HG03439 (cell line): ENCODE results near the gene ABCC8.
A peak's percentile ranks its signal among the peaks of the same experiment; 100 is the strongest.

Experiments
- ATAC-seq: cut with Tn5 transposase; IDR thresholded peaks from one replicate; pipeline ENCODE4 v1.9.1; 2021; ENCODE audit warnings: mild to moderate bottlenecking, moderate library complexity; ENCODE audit not compliant: unreplicated experiment

ABCC8 gene

DNA sequence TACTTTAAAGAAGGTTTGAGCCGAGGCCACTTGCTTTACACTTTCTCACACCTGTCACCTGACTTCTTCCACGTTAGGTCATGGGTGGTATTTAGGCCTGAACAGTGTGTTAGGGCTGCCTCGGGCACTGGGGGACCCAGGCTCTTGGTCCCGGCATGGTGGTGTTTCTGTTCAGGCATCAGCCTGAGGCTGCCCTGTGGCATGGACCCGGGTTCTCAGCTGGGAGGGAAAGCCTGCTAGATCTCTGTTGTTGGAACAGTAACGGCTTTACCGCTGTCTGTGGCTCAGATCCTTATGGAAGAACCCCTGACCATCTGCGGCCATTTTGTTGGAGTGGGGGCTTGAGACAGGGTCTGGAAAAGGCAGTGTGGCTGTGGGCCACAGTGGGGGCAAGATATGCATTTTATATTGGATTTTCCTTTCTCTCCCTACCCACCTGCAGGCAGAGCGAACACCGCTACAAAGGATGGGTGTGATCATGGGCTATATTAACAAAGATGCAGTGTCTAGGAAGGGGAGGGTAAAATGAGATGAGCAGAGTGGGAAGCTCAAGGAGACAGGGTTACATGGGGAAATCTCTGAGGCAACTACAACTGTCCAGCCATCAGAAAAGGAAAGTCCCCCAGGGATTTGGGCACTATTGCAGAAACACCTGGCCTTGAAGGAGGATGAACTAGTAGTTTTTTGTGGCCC, 86.5 kb downstream of the ABCC8 start:
- no peak for ATAC-seq

DNA sequence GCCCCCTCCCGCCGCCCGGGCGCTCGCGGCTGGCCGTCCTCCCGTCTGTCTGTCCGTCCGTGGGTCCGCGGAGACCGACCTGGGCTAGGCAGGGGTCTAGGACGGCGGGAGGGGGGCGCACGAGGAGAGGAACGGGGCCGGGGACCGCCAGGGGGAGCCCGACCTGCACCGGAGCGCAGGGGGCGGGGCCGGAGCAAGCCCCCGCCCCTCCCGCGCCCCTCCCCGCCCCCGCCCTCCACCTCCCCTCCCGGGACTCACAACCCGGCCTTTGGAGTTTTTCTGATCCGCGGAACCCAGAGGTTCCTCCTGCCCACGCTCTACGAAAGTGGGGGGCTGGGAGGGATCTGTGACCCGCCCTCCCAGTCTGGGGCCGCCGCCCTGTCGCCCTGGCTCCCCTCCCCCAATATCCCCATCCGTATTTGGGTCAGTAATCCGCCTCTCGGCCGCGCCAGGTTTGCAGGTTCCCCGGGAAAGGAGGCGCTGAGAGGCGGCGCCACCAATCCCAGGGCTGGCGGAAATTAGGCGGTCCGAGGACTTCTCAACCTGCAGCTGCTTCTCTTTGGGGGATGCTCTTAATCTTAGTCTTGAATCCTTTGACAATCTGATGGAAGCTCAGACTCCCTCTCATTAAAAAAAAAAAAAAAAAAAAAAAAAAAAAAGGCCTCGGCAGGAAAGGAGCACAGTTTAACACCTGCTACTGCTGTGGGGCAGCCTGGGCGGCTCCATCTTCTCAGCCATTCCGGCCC, 87.3 kb downstream of the ABCC8 start:
- ATAC-seq, result peak; percentile 57

DNA sequence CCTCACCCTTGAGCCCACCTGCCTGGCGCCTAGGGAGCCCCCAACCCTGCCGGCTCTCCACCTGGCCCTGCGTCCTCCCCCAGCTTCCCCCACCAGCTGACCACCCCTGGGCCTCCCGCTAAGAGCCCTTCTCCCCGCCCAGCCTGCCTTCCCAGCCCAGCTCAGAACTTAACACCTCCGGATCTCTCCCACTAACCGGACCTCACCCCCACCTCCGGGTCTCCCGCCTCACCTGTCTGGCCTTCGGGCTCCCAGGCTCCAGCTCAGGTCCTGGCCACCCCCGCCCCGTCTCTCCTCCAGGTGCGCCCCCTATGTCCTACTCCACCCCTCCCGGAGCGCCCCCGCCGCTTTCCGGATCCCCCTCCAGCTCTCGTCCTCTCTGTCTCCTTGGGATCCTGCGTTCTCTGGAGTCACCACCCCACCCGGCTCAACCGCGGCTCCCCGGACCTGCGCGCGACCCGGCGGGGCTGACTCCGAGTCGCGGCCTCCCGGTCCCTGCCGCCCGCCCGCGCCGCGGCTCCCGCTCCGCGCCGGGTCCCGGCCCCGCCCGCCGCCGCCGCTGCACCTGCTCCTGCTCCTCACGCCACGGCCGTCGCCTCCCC, 87.9 kb downstream of the ABCC8 start, which contains the start of gene KCNJ11:
KCNJ11 (minus strand) TSS at position 51 of the 602 bp plus-strand sequence. CDS start 568 bp downstream, outside the sequence.
- peak; percentile 44 for ATAC-seq

DNA sequence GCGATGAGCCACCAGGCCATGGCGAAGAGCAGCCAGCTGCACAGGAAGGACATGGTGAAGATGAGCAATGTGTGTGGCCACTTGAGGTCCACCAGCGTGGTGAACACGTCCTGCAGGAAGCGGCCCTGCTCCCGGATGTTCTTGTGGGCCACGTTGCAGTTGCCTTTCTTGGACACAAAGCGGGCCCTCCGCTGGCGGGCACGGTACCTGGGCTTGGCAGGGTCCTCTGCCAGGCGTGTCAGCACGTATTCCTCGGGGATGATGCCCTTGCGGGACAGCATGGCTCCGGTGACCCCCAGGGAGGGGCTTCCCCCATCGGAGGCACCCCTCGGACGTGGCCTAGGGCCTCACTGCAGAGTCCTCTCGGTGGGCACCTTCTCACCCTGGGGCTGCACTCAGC, 88.8 kb downstream of the ABCC8 start:
- no peak for ATAC-seq

DNA sequence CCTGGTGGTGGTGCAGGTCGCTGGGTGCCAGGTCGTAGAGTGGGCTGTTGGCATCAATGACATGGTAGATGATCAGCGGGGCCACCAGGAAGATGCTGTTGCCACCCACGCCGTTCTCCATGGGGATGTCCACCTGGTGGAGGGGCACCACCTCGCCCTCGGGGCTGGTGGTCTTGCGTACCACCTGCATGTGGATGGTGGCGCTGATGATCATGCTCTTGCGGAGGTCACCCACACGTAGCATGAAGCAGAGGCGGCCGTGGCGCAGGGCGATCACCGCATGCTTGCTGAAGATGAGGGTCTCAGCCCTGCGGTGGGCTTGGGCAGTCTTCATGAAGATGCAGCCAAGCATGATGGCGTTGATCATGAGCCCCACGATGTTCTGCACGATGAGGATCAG, 89.4 kb downstream of the ABCC8 start:
- no peak for ATAC-seq

DNA sequence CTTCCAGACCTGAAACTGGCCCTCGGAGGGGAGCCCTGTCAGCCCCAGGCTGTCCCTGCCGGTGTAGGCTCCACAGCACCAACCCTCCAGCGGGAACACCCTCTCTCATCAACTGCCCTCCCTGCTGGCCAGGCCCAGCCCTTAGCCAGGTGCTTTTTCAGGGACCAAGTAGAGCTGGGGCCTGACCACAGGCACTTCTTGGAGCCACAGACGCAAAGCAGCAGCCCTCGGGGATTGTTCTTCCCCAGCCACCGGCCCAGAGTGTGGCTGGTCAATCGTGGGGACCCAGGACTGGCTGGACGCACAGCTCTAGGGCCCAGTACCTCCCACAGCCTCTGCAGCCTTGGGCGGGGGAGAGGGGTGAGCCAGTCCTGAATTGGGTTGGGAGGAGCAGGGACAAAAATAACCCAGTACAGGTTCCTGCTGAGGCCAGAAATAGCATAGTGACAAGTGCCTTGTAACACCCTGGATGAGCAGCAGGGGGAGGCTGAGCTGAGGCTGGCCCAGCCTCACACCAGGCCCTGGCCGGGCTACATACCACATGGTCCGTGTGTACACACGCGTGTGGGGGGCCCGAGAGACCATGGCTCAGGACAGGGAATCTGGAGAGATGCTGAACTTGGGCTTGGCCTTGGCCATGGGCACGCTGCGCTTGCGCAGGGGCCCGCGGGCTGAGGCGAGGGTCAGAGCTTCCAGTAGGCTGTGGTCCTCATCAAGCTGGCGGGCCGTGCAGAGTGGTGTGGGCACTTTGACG, 90.1 kb downstream of the ABCC8 start:
- ATAC-seq, result peak; percentile 44

DNA sequence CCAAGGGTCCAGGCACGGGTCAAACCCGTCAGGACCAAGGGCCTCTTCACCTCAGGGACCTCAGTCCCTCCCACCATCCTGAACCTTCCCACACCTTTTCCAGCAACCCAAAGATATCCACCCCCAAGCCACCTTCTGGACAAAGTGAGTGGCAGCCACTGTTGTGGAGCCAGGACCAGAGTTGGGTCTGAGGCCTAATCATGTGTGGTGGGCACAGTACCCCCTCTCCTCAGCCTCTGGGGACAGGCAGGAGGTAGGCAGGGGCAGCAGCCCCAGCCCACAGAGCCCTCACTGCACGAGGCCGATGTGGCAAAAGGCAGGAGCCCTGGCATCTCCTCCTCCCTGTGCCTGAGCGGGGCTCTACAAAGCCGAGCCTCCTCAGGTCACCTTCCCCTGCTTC, 90.7 kb downstream of the ABCC8 start:
- ATAC-seq, result no peak

DNA sequence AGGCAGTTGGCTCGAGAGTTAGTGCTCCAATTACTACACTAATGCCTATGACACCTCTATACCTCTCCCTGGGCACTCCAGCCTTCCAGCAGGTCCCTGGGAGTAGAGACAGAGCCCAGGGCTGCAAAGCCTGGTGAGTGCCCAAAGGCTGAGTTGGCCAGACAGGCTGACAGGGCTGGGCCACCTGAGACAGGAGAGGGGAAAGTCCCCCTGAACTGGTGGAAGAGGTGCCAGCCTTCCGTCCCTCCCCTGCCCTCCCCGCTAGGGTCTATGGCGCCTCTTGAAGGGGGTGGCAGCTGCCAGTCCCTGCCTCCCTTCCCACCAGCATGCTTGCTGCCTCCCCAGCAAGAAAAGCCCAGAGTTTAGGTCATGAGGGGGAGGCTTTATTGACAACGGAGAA, 91.2 kb downstream of the ABCC8 start:
- no peak for ATAC-seq

DNA sequence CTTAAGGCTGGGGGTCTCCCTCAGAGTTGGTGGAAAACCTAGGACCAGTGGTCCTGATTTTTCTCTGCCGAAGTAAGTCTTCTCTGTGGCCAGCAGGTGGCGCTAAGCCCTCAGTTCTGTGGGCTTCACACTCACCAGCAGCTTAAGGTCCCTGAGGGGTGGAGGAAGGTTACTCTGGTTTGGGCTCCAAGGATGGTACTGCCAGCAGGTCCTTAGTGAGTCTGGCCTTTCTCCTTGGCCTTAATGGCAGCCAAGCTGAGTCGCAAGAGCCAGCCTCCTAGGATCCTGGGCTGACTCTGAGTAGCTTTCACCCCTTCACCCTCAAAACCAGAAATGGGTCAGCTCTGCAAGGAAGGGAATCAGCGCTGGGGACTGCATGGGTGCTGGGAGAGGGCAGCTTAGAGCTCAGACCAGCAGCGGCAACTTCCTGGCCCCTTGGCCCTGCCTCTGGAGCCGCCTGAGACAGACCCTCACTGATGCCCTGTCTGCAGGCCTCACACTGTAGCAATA, 92.6 kb downstream of the ABCC8 start:
- peak; percentile 50 for ATAC-seq

DNA sequence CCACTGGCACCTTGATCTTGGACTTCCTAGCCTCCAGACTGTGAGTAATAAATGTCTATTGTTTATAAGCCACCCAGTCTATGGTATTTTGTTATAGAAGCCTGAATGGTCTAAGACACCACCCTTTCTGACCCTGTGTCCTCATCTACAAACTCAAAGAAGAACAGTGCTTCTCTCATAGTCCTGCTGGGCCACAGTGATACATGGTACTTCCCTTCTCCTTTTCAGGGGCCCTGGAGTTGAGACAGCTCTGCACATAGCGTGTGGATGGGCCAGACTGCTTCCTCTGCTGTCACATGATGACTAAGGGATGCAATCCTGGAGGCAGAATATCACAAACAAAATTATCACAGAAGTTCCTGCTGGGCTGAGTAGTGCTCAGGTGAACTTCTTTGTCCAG, 93.2 kb downstream of the ABCC8 start:
- ATAC-seq, result no peak

DNA sequence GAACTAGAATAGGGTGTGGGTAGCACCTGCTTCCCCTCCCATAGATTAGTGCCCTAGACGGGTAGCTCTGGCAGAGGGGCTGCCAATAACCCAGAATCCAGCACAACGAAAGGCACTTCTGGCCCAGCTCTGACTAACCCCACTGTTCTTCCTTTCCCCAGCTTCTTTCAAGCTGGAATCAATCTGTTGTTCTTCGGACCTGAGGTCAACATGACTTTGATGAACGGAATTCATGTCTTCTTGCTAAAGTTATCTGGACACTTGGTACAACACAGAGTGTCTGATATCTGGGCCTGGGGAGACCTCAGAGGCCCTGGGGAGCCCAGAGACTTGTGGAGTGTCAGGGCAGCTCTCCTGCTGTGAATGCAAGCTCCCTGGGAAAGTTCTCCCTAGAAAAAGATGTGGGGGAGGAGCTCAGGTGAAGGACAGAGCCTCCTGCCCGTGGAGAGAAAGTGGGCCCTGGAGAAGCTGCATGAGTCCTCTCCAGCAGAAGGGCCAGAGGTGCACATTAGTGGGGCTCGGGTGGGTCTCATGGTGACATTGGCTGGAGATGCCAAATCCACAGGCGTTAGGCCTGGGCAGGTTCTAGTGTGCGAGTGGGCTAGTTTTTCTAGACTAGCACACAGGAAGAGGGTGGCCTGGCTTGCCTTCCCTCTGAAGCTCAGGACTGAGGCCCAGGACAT, 94.5 kb downstream of the ABCC8 start:
- no peak for ATAC-seq

DNA sequence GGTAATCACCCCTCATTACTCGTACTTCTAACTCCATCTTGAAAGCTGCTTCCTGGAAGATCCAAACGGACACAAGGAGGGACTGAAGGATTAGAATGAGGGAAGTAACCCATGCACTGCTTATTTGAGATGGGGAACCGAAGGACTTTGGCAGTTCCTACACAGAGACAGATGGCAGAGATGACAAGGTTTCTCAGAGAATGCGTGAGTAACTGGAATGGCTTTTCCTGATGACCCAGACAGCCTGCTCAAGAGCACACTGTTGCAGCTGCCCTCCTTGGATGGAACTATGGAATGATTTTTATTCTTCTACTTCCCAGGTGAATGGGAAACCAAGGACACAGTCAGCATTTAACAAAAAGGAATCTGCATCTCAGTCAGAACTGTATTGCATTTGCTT, 95.5 kb downstream of the ABCC8 start:
- ATAC-seq, result no peak

DNA sequence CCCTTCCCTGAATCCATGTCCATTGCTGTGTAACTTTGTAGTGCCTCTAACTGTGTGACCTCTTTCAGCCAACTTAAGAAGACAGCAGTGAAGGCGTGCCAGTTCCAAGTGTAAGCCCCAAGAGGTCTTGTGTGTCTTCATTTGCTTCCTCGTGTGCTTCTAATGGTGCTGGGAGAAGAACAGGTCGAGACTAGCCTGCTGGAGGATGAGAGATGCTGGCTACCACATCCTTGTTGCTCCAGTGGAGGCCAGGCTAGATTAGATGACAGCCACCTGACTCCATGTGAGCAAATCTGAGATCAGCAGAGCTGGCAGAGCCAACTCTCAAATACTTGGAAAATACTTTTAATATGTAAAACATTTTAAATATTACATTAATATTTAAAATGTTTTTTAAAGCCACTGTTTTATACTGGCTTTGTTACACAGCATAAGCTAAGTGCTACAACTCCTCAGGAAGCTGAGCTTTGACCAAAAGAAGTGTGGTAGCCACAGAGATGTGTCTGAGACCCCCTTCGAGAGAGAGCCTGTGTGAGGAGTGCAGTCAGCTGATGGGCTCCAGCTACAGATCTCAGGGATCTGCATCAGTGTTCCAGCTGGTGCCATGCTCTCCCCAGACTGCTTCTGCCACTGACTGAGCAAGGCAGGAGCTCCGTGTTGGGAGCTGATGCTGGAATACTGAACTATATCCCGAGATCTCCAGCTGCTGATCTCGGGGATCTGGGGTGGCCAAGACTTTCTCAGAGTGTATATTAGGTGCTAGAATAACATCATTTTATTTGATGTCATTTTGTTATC, 97.1 kb downstream of the ABCC8 start:
- ATAC-seq, result no peak

DNA sequence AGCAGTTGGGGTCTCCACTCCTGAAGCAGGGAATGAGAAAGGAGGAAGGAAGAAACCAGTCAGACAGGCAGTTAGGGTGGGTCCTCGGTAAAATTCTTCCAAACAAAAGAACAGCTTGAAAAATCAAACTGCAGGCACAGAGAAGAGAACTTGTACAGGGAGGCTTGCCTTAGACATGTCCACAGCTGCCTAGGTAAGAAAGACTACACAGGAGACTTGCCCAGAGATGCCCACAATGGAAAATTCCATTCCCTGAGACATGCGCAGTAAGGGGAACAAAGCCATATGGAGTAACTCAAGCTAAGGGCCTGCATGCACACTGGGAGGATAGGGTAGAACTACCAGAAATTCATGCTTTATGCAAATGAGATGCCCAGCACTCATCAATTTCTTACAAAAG, 98.0 kb downstream of the ABCC8 start:
- ATAC-seq, result no peak

DNA sequence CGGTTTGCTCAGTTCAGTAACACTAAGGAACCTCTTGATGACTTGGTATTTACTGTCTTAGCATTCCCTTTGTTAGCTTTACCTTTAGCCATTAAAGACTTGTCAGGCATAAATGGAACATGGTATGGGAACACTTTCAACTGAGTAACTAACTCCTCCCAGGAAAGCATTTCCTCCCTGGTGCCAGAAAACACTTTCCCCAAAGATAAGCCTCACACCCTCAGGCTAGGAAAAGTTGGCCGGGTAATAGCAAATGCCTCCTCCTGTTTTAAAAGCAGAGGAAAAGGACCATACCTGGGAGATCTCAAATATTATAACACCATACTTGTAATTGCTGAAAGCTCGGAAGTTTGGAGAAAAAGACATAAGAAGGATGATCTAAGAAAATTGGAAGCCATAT, 100.2 kb downstream of the ABCC8 start:
- no peak for ATAC-seq

DNA sequence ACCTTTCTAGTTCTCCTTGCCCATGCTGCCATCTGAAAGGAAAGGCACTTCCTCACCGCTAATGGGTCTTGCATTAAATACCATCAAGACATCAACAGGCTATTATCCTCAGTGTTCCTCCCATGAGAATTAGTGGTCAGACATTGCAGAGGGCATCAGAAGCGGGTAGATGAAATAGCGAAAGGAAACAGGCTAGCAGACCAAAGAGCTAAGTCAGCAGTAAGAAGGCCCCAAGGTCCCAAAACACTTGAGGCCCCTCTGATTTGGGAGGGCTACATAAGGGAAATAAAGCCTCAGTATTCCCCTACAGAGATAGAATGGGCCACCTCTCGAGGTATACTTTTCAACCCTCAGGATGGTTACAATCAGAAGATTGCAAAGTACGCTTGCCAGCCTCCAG, 101.1 kb downstream of the ABCC8 start:
- ATAC-seq, result no peak

DNA sequence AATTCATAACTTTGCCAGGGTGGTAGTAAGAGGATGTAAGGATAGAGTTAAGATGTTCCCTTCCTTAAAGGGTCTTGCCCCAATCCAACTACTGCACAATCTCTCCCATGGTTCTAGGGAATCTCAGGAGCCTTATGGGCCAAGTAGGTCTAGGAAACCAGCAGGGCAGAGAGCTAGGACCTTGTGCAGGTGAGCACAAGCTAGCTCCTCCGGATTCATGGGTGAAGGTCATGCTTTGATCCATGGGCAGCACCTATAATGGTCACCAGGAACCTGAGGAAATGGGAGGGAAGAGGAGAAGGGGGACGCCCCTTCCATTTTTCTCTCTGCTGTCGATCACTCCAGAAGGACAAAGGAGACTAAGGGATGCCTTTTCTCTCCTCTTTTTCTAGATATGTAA, 105.0 kb downstream of the ABCC8 start:
- no peak for ATAC-seq

DNA sequence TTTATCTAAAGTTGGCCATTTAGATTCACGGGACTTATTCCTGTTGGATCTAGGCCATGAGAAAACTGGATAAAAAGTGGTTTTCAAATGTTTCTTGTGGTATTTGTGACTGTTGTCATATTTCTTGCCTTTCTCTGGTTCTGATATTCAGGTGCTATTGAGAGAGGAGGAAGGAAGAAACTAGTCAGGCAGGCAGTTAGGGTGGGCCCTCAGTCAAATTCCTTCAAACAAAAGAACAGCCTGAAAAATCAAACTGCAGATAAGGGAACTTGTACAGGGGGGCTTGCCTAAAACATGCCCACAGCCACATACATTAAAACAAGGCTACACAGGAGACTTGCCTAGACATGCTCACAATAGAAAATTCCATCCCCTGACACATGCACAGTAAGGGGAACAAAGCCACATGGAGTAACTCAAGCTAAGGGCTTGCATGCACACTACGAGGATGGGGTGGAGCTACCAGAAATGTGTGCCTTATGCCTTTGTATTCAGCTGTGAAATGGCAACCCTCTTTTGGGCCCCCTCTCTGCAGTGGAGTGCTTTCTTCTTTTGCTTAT, 106.9 kb downstream of the ABCC8 start:
- no peak for ATAC-seq

DNA sequence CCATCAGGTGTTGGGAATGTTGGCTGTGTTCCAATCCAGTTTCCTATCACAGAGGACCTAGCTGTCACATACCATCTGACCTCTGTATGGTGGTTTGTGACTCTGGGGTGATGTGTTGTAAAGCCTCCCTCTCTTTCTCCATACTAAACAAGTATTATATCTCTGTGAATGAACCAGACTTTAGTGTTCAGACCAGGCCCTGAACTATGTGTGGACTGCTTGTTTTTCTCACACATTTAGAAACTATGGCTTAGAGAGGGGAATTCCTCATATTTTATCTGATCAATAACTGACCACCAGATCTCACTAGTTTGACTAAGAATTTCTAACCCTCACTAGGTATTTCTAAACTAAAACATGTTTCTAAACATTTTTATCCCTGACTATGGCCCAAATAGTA, 107.6 kb downstream of the ABCC8 start:
- no peak for ATAC-seq

DNA sequence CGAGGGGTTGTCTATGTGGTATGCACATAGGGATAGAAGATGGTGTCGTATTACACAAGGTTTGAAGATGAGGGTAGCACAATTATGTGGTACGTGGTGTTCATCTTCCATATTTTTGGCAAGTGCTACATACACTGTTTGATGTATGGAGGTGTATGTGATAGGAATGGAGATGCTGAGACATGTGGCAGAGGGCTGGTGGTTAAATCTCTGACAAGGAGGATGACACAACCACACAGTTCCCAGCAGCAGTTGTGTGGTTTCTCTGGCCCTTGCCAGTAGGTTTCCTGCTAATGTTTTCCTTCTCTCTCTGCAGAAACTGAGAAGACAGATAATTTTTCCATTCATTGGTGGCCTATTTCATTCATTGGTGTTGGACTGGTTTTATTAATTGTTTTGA, 108.1 kb downstream of the ABCC8 start:
- ATAC-seq, result no peak
